HepG2 (cell line): ENCODE data around the gene CACNA1H. TPM values are rescaled to one million over a fixed set of nuclear protein-coding genes. Genes with fewer than 3 reads are reported as not detected.

ENCODE experiments used
- HOXD1 ChIP-seq: sonication (generic); formaldehyde crosslinking; IDR thresholded peaks from 2 replicates; pipeline ENCODE4 v1.5.0; 2020; ENCODE audit warnings: missing genetic modification reagents
- NAIF1 ChIP-seq: sonication (generic); formaldehyde crosslinking; IDR thresholded peaks from 2 replicates; pipeline ENCODE4 v1.5.0; 2020; ENCODE audit warnings: mild to moderate bottlenecking, missing genetic modification reagents, borderline replicate concordance
- NFKBIZ ChIP-seq: IDR thresholded peaks from 2 replicates; pipeline ENCODE4 v1.6.1; 2018; ENCODE audit warnings: missing genetic modification reagents, missing compliant biosample characterization
- PAX8 ChIP-seq: sonication (generic); formaldehyde crosslinking; IDR thresholded peaks from 2 replicates; pipeline ENCODE4 v1.8.0; 2022; ENCODE audit warnings: mild to moderate bottlenecking, missing genetic modification reagents, borderline replicate concordance
- PHF5A ChIP-seq: IDR thresholded peaks from one replicate; pipeline ENCODE4 v1.6.1; 2018; ENCODE audit warnings: low read depth, missing genetic modification reagents; ENCODE audit not compliant: unreplicated experiment
- PLSCR1 ChIP-seq: sonication (generic); formaldehyde crosslinking; IDR thresholded peaks from 2 replicates; pipeline ENCODE4 v1.5.0; 2020; ENCODE audit warnings: missing genetic modification reagents, mild to moderate bottlenecking, borderline replicate concordance
- SCMH1 ChIP-seq: sonication (generic); formaldehyde crosslinking; IDR thresholded peaks from 2 replicates; pipeline ENCODE4 v1.9.0; 2021; ENCODE audit warnings: missing genetic modification reagents, mild to moderate bottlenecking, borderline replicate concordance
- ZFP37 ChIP-seq: sonication (generic); formaldehyde crosslinking; IDR thresholded peaks from 2 replicates; pipeline ENCODE4 v1.4.0; 2020; ENCODE audit warnings: missing genetic modification reagents, borderline replicate concordance
- ZNF276 ChIP-seq: sonication (generic); formaldehyde crosslinking; IDR thresholded peaks from 2 replicates; pipeline ENCODE4 v1.4.0; 2020; ENCODE audit warnings: mild to moderate bottlenecking, low read depth, missing genetic modification reagents
- ZNF441 ChIP-seq: sonication (generic); formaldehyde crosslinking; IDR thresholded peaks from 2 replicates; pipeline ENCODE4 v1.7.0; 2021; ENCODE audit warnings: missing genetic modification reagents, borderline replicate concordance
- ZNF678 ChIP-seq: sonication (generic); formaldehyde crosslinking; IDR thresholded peaks from 2 replicates; pipeline ENCODE4 v1.4.0; 2020; ENCODE audit warnings: mild to moderate bottlenecking, missing genetic modification reagents
- ZNF792 ChIP-seq: IDR thresholded peaks from 2 replicates; pipeline ENCODE4 v1.6.1; 2016
- polyA plus RNA-seq, 8 experiments: library from polyadenylated mRNA; depleted of rRNA in 3 of 8; stranded (reverse) in 7 of 8; unstranded in 1 of 8; fragments of >200 nt; fragmentation: Illumina TruSeq in 4 of 8; extraction: Trizol in 4 of 8; gene quantifications; 2 replicates each; pipeline versions ENCODE4 v1.2.1 to v1.2.3, GENCODE V29; 2011 to 2016; ENCODE audit warnings: low read depth in 4 of 8, missing spikeins in 1 of 8, mixed read lengths in 1 of 8; ENCODE audit not compliant: insufficient read depth in 1 of 8
- total RNA-seq, 5 experiments: library from RNA; depleted of rRNA; stranded (reverse); fragments of >200 nt; fragmentation: Illumina TruSeq; extraction: Trizol; gene quantifications; 2 replicates each; pipeline ENCODE4 v1.2.3, GENCODE V29; 2016; ENCODE audit warnings: low read depth in 1 of 5
- TF ChIP-seq, protein P1 (sequence below): sonication (generic); formaldehyde crosslinking; IDR thresholded peaks from 2 replicates; pipeline ENCODE4 v1.5.0; 2020; ENCODE audit warnings: missing genetic modification reagents
- TF ChIP-seq, protein P2 (sequence below): sonication (generic); formaldehyde crosslinking; IDR thresholded peaks from 2 replicates; pipeline ENCODE4 v1.5.1; 2020; ENCODE audit warnings: mild to moderate bottlenecking, moderate library complexity, missing genetic modification reagents
- TF ChIP-seq, protein P3 (sequence below): IDR thresholded peaks from 2 replicates; pipeline ENCODE4 v1.6.1; 2016; ENCODE audit warnings: missing compliant biosample characterization, missing genetic modification reagents, borderline replicate concordance
- TF ChIP-seq, protein P4 (sequence below): sonication (generic); formaldehyde crosslinking; IDR thresholded peaks from 2 replicates; pipeline ENCODE4 v1.8.0; 2022; ENCODE audit warnings: missing genetic modification reagents, mild to moderate bottlenecking, borderline replicate concordance
- TF ChIP-seq, protein P5 (sequence below): sonication (generic); formaldehyde crosslinking; IDR thresholded peaks from 2 replicates; pipeline ENCODE4 v1.9.0; 2021; ENCODE audit warnings: missing genetic modification reagents, borderline replicate concordance

CACNA1H gene
- total and polyA plus RNA-seq, 2 of the 13 experiments (the other 11 are each of a cell fraction or from before 2014, with no cell fraction given): 0.40 to 1.8 TPM

- TF ChIP-seq, protein P1, sequence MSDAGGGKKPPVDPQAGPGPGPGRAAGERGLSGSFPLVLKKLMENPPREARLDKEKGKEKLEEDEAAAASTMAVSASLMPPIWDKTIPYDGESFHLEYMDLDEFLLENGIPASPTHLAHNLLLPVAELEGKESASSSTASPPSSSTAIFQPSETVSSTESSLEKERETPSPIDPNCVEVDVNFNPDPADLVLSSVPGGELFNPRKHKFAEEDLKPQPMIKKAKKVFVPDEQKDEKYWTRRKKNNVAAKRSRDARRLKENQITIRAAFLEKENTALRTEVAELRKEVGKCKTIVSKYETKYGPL: peak; percentile 83; the same call in 1 of the 2 replicates
- TF ChIP-seq HOXD1 (CRISPR knock-in tag) (peak; percentile 74), NFKBIZ (0 out of 2 replicates have a peak, but pooled peaks have one; percentile 49), ZNF441 (peak; percentile 91; the same call in 1 of the 2 replicates), ZFP37 (CRISPR knock-in tag) (0 out of 2 replicates have a peak, but pooled peaks have one; percentile 43), ZNF678 (peak; percentile 56; the same call in 1 of the 2 replicates), ZNF276 (CRISPR knock-in tag) (peak; percentile 69; the same call in 1 of the 2 replicates), ZNF792 (CRISPR knock-in tag) (peak; percentile 83), PHF5A (CRISPR knock-in tag) (no peak), PAX8 (CRISPR knock-in tag) (peak; percentile 89; the same call in 1 of the 2 replicates), SCMH1 (no peak), PLSCR1 (CRISPR knock-in tag) (0 out of 2 replicates have a peak, but pooled peaks have one; percentile 80), NAIF1 (no peak)
- TF ChIP-seq, protein P2, sequence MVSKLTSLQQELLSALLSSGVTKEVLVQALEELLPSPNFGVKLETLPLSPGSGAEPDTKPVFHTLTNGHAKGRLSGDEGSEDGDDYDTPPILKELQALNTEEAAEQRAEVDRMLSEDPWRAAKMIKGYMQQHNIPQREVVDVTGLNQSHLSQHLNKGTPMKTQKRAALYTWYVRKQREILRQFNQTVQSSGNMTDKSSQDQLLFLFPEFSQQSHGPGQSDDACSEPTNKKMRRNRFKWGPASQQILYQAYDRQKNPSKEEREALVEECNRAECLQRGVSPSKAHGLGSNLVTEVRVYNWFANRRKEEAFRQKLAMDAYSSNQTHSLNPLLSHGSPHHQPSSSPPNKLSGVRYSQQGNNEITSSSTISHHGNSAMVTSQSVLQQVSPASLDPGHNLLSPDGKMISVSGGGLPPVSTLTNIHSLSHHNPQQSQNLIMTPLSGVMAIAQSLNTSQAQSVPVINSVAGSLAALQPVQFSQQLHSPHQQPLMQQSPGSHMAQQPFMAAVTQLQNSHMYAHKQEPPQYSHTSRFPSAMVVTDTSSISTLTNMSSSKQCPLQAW: 0 out of 2 replicates have a peak, but pooled peaks have one; percentile 23
- TF ChIP-seq, protein P3, sequence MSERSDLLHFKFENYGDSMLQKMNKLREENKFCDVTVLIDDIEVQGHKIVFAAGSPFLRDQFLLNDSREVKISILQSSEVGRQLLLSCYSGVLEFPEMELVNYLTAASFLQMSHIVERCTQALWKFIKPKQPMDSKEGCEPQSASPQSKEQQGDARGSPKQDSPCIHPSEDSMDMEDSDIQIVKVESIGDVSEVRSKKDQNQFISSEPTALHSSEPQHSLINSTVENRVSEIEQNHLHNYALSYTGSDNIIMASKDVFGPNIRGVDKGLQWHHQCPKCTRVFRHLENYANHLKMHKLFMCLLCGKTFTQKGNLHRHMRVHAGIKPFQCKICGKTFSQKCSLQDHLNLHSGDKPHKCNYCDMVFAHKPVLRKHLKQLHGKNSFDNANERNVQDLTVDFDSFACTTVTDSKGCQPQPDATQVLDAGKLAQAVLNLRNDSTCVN: 0 out of 2 replicates have a peak, but pooled peaks have one; percentile 68
- TF ChIP-seq, protein P4, sequence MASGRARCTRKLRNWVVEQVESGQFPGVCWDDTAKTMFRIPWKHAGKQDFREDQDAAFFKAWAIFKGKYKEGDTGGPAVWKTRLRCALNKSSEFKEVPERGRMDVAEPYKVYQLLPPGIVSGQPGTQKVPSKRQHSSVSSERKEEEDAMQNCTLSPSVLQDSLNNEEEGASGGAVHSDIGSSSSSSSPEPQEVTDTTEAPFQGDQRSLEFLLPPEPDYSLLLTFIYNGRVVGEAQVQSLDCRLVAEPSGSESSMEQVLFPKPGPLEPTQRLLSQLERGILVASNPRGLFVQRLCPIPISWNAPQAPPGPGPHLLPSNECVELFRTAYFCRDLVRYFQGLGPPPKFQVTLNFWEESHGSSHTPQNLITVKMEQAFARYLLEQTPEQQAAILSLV (CRISPR knock-in tag): peak; percentile 65; the same call in 1 of the 2 replicates
- TF ChIP-seq, protein P5, sequence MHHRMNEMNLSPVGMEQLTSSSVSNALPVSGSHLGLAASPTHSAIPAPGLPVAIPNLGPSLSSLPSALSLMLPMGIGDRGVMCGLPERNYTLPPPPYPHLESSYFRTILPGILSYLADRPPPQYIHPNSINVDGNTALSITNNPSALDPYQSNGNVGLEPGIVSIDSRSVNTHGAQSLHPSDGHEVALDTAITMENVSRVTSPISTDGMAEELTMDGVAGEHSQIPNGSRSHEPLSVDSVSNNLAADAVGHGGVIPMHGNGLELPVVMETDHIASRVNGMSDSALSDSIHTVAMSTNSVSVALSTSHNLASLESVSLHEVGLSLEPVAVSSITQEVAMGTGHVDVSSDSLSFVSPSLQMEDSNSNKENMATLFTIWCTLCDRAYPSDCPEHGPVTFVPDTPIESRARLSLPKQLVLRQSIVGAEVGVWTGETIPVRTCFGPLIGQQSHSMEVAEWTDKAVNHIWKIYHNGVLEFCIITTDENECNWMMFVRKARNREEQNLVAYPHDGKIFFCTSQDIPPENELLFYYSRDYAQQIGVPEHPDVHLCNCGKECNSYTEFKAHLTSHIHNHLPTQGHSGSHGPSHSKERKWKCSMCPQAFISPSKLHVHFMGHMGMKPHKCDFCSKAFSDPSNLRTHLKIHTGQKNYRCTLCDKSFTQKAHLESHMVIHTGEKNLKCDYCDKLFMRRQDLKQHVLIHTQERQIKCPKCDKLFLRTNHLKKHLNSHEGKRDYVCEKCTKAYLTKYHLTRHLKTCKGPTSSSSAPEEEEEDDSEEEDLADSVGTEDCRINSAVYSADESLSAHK (CRISPR knock-in tag): 0 out of 2 replicates have a peak, but pooled peaks have one; percentile 52
These were observed 35.7 kb downstream of the CACNA1H start (continued) for GRCh38 chr16:1188432-1189189.
